ENCODE measurements around the gene TM9SF1. TPM values are rescaled to one million over a fixed set of nuclear protein-coding genes. Genes with fewer than 3 reads are reported as not detected.

TM9SF1 gene
- total and polyA plus RNA-seq, 9 of the 15 experiments (the other 6 are each of a cell fraction or from before 2014, with no cell fraction given), result 5.3 to 20.3 (median 11.8) TPM

DNA sequence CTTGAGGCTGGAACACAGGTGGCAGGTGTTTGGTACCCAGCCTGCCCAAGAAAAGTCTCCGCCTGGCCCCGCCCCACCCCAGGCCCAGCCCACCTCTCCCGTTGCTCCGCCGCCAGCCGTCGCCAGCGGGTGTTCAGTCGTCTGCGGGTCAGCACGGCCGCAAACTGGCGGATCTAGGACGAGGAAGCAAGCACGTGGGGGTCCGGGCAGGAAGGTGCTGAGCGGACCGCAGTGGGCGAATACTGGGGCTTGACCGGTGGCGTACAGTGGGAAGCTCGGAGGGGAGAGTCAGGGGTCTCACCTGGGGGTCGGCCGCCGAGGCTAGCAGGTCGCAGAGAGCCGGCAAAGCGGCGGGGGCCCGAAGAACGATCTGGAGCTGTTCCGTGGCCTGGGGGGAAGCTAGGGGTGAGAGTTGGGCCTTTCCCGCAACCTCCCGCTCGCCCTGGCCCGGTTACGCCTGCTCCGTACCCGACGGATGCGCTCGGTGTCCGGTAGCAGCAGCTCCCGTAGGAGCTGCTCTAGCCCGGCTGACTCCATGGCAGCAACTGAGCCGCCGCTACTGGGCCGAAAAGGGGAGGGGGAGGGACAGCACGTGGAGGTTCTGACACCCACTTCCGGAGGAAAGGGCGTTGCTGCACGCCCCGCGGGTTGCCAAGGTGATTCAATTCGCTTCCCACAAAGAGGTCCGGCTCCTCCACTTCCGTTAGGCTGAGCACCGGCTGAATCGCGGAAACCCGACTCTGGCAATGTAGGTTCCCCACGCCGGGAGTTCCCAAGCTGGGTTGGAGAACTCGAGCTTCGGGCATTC lies 6.8 kb downstream of the TM9SF1 start, which contains the start of gene IPO4 (continued):
- no peak for TF ChIP-seq ZNF124 (CRISPR knock-in tag; IDR thresholded peaks at IDR 0.05)
- TF ChIP-seq ATF1 (CRISPR knock-in tag; IDR thresholded peaks at IDR 0.05), result no peak
- peak; percentile 72 for TF ChIP-seq ATF1 (tag; IDR thresholded peaks at IDR 0.05)
- no peak for TF ChIP-seq SRSF7 (optimal IDR thresholded peaks at IDR 0.05; ENCODE audit: low read depth, low read length)
- TF ChIP-seq ZNF408 (CRISPR knock-in tag; IDR thresholded peaks at IDR 0.05; ENCODE audit: low read depth), result no peak
- no peak for TF ChIP-seq ZNF3 (CRISPR knock-in tag; IDR thresholded peaks at IDR 0.05)
- TF ChIP-seq CHD4 (IDR thresholded peaks at IDR 0.05; ENCODE audit: insufficient read depth, insufficient replicate concordance, low read depth, low read length, poor library complexity, severe bottlenecking), result no peak
- TF ChIP-seq MCM7 (IDR thresholded peaks at IDR 0.05), result no peak
- no peak for TF ChIP-seq FOXA3 (CRISPR knock-in tag; conservative IDR thresholded peaks at IDR 0.05 in 1 of 2, IDR thresholded peaks at IDR 0.05 in 1 of 2)
- peak; percentile 60; the same call in 1 of the 2 replicates for TF ChIP-seq CBX1 (IDR thresholded peaks at IDR 0.05; ENCODE audit: low read depth)
- no peak for TF ChIP-seq ADNP (tag; IDR thresholded peaks at IDR 0.05)
- no peak for TF ChIP-seq NCOA2 (IDR thresholded peaks at IDR 0.05; ENCODE audit: partially characterized antibody in 2 of 2)
- TF ChIP-seq, protein P1, sequence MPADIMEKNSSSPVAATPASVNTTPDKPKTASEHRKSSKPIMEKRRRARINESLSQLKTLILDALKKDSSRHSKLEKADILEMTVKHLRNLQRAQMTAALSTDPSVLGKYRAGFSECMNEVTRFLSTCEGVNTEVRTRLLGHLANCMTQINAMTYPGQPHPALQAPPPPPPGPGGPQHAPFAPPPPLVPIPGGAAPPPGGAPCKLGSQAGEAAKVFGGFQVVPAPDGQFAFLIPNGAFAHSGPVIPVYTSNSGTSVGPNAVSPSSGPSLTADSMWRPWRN (IDR thresholded peaks at IDR 0.05; ENCODE audit: low read depth), result no peak
- no peak for TF ChIP-seq ETV6 (IDR thresholded peaks at IDR 0.05; ENCODE audit: borderline replicate concordance in 1 of 2, low read depth in 2 of 2, low read length in 1 of 2)
- TF ChIP-seq ETV6 (CRISPR knock-in tag; IDR thresholded peaks at IDR 0.05; ENCODE audit: borderline replicate concordance), result no peak
- no peak for TF ChIP-seq ZBTB5 (IDR thresholded peaks at IDR 0.05)
- no peak for TF ChIP-seq MEF2A (IDR thresholded peaks at IDR 0.05; ENCODE audit: control insufficient read depth, low read depth, low read length)
- TF ChIP-seq HNRNPUL1 (IDR thresholded peaks at IDR 0.05; ENCODE audit: low read length), result no peak
- peak; percentile 36; the same call in 1 of the 2 replicates for TF ChIP-seq SOX6 (IDR thresholded peaks at IDR 0.05)
- TF ChIP-seq FOXK2 (conservative IDR thresholded peaks at IDR 0.05 in 1 of 2, IDR thresholded peaks at IDR 0.05 in 1 of 2; ENCODE audit: low read depth in 2 of 2), result peak; percentile 55 to 69
- TF ChIP-seq ZNF76 (CRISPR knock-in tag; IDR thresholded peaks at IDR 0.05; ENCODE audit: borderline replicate concordance), result no peak
- no peak for TF ChIP-seq HOMEZ (CRISPR knock-in tag; IDR thresholded peaks at IDR 0.05)
- TF ChIP-seq BRCA1 (IDR thresholded peaks at IDR 0.05), result no peak
- no peak for TF ChIP-seq BRCA1 (CRISPR knock-in tag; IDR thresholded peaks at IDR 0.05)
- TF ChIP-seq ETS2 (tag; IDR thresholded peaks at IDR 0.05; ENCODE audit: borderline replicate concordance, poor library complexity, severe bottlenecking), result no peak
